HG02571 (cell line): ENCODE measurements around the gene OR6C76.

Experiments
- ATAC-seq: cut with Tn5 transposase; IDR thresholded peaks from one replicate; pipeline ENCODE4 v1.9.1; 2021; ENCODE audit warnings: mild to moderate bottlenecking, moderate library complexity; ENCODE audit not compliant: unreplicated experiment

OR6C76 gene

GRCh38 chr12:55467836-55468235 lies 41.8 kb downstream of the OR6C76 start:
- no peak for ATAC-seq

GRCh38 chr12:55469291-55469690 lies 43.2 kb downstream of the OR6C76 start:
- ATAC-seq, result no peak

- no peak for ATAC-seq
Observed at GRCh38 chr12:55470088-55470829, 44.2 kb downstream of the OR6C76 start, which contains the start of gene OR6C70. Gene OR6C70, minus strand, starts transcription at chr12:55470138. Its CDS starts 0 bp downstream, at chr12:55470138.

GRCh38 chr12:55472264-55472663 lies 46.2 kb downstream of the OR6C76 start:
- no peak for ATAC-seq
